Skeletal muscle tissue (tissue), 4 donors: ENCODE data around the gene ERF. TPM values are rescaled to one million over a fixed set of nuclear protein-coding genes. Genes with fewer than 3 reads are reported as not detected.

Source experiments
- H3K27ac ChIP-seq: one replicate; pipeline ENCODE4 v1.7.0; 2013; ENCODE audit warnings: mild to moderate bottlenecking, low read depth, low read length, inconsistent platforms
- H3K27me3 ChIP-seq, 3 donors: one replicate each; pipeline ENCODE4 v1.7.0; 2013; ENCODE audit warnings: low read length in 3 of 3; ENCODE audit not compliant: control insufficient read depth in 3 of 3, insufficient read depth in 3 of 3
- H3K36me3 ChIP-seq, 3 donors: one replicate each; pipeline ENCODE4 v1.7.0; 2013; ENCODE audit warnings: low read length in 3 of 3; ENCODE audit not compliant: control insufficient read depth in 3 of 3, insufficient read depth in 3 of 3
- H3K4me1 ChIP-seq, 3 donors: one replicate each; pipeline ENCODE4 v1.7.0; 2013; ENCODE audit warnings: low read length in 3 of 3, mild to moderate bottlenecking in 3 of 3; ENCODE audit not compliant: control insufficient read depth in 3 of 3, insufficient read depth in 3 of 3
- H3K4me3 ChIP-seq, 3 donors: one replicate each; pipeline ENCODE4 v1.7.0; 2013; ENCODE audit warnings: low read length in 3 of 3
- H3K9ac ChIP-seq, 3 donors: one replicate each; pipeline ENCODE4 v1.7.0; 2013; ENCODE audit warnings: low read length in 3 of 3, mild to moderate bottlenecking in 3 of 3, moderate library complexity in 2 of 3, low read depth in 1 of 3
- H3K9me3 ChIP-seq, 3 donors: one replicate each; pipeline ENCODE4 v1.7.0; 2013; ENCODE audit warnings: low read length in 3 of 3; ENCODE audit not compliant: control insufficient read depth in 3 of 3
- total RNA-seq: library from RNA; depleted of rRNA; stranded (reverse); fragments of >200 nt; gene quantifications from one replicate; pipeline ENCODE4 v1.2.3, GENCODE V29; 2014
- donor health status: Osteomylitis.

ERF gene
- total RNA-seq, 1 donor from 2014 or later, result 12.0 TPM

- H3K27me3 ChIP-seq, result no peaks in the 10 kb centered on the region
- peaks cover 51 to 82% (median 76%) of the 10 kb centered on the region in 3 donors for H3K36me3 ChIP-seq
- H3K4me1 ChIP-seq, result peaks cover 7 to 31% (median 9%) of the 10 kb centered on the region in 3 donors
- no peaks in the 10 kb centered on the region for H3K9me3 ChIP-seq
- no peak overlapping the region for H3K4me3 ChIP-seq
- no peak overlapping the region for H3K27ac ChIP-seq
- no peak overlapping the region for H3K9ac ChIP-seq
Measured at GRCh38 chr19:42204664-42205063, 50.3 kb downstream of the ERF start.

- Histone ChIP-seq H3K4me3 (no peak overlapping the region), H3K36me3 (peaks cover 49 to 80% (median 73%) of the 10 kb centered on the region in 3 donors), H3K9ac (no peak overlapping the region), H3K4me1 (peaks cover 9 to 32% (median 9%) of the 10 kb centered on the region in 3 donors), H3K27ac (no peak overlapping the region), H3K9me3 (no peaks in the 10 kb centered on the region), H3K27me3 (no peaks in the 10 kb centered on the region)
Measured at GRCh38 chr19:42203700-42204099, 51.2 kb downstream of the ERF start.

- H3K36me3 ChIP-seq, result peaks cover 47 to 70% (median 66%) of the 10 kb centered on the region in 3 donors
- H3K4me3 ChIP-seq, result no peak overlapping the region
- H3K9ac ChIP-seq, result no peak overlapping the region
- no peaks in the 10 kb centered on the region for H3K9me3 ChIP-seq
- H3K27ac ChIP-seq, result peak overlapping the region; percentile 26
- H3K4me1 ChIP-seq, result peaks cover 9 to 32% (median 9%) of the 10 kb centered on the region in 3 donors
- H3K27me3 ChIP-seq, result no peaks in the 10 kb centered on the region
Measured at GRCh38 chr19:42202290-42202880, 52.5 kb downstream of the ERF start.

- H3K36me3 ChIP-seq, result peaks cover 42 to 69% (median 63%) of the 10 kb centered on the region in 3 donors
- H3K9me3 ChIP-seq, result no peaks in the 10 kb centered on the region
- peaks cover 9 to 32% (median 9%) of the 10 kb centered on the region in 3 donors for H3K4me1 ChIP-seq
- no peak overlapping the region for H3K4me3 ChIP-seq
- H3K27ac ChIP-seq, result peak overlapping the region; percentile 66
- H3K9ac ChIP-seq, result no peak overlapping the region
- peaks cover 0 to 3% (median 0%) of the 10 kb centered on the region in 3 donors for H3K27me3 ChIP-seq
Measured at GRCh38 chr19:42201489-42202289, 53.2 kb downstream of the ERF start.

GRCh38 chr19:42200116-42200715 lies 54.7 kb downstream of the ERF start:
- Histone ChIP-seq H3K4me3 (no peak overlapping the region), H3K27ac (no peak overlapping the region), H3K9ac (no peak overlapping the region), H3K4me1 (peaks cover 9 to 32% (median 9%) of the 10 kb centered on the region in 3 donors), H3K27me3 (peaks cover 0 to 3% (median 0%) of the 10 kb centered on the region in 3 donors), H3K9me3 (no peaks in the 10 kb centered on the region), H3K36me3 (peaks cover 37 to 58% (median 58%) of the 10 kb centered on the region in 3 donors)

- no peak overlapping the region for H3K4me3 ChIP-seq
- H3K27me3 ChIP-seq, result peaks cover 0 to 3% (median 0%) of the 10 kb centered on the region in 3 donors
- no peak overlapping the region for H3K9ac ChIP-seq
- H3K9me3 ChIP-seq, result no peaks in the 10 kb centered on the region
- H3K27ac ChIP-seq, result no peak overlapping the region
- peaks cover 9 to 32% (median 9%) of the 10 kb centered on the region in 3 donors for H3K4me1 ChIP-seq
- H3K36me3 ChIP-seq, result peaks cover 33 to 53% (median 53%) of the 10 kb centered on the region in 3 donors
Measured at GRCh38 chr19:42199440-42200115, 55.4 kb downstream of the ERF start.

GRCh38 chr19:42198676-42199439 lies 56.1 kb downstream of the ERF start:
- no peaks in the 10 kb centered on the region for H3K9me3 ChIP-seq
- peaks cover 9 to 32% (median 9%) of the 10 kb centered on the region in 3 donors for H3K4me1 ChIP-seq
- peaks cover 30 to 53% (median 47%) of the 10 kb centered on the region in 3 donors for H3K36me3 ChIP-seq
- no peak overlapping the region for H3K9ac ChIP-seq
- peaks cover 0 to 3% (median 0%) of the 10 kb centered on the region in 3 donors for H3K27me3 ChIP-seq
- H3K4me3 ChIP-seq, result no peak overlapping the region
- H3K27ac ChIP-seq, result no peak overlapping the region
